Esophagus muscularis mucosa (tissue), 4 donors: ENCODE results near the gene SMOC1.

Source experiments
- CTCF ChIP-seq, 3 experiments: fragments of 200-600 bp in 2 of 3; fragments of 450-650 bp in 1 of 3; sonication (generic) in 2 of 3; IDR thresholded peaks; one replicate each; pipeline ENCODE4 v1.5.1; 2017 to 2019; ENCODE audit warnings: antibody characterized with exemption in 3 of 3, mild to moderate bottlenecking in 2 of 3, moderate library complexity in 1 of 3
- EP300 ChIP-seq: sonication (generic); formaldehyde crosslinking; IDR thresholded peaks from one replicate; pipeline ENCODE4 v1.6.1; 2017; ENCODE audit warnings: antibody characterized with exemption
- POLR2A ChIP-seq: fragments of 450-650 bp; IDR thresholded peaks from one replicate; pipeline ENCODE4 v1.6.1; 2017; ENCODE audit warnings: antibody characterized with exemption, moderate library complexity, mild to moderate bottlenecking, low read depth

- TF ChIP-seq EP300 = no peak
- no peak for TF ChIP-seq CTCF (IDR thresholded peaks at IDR 0.05)
- no peak for TF ChIP-seq POLR2A
These were observed 35.0 kb upstream of the SMOC1 start for GRCh38 chr14:69844171-69844570.
